NCI-H446 treated with DMSO at 0.1 percent for 48 hours (cell line): ENCODE measurements around the gene MGMT.

Experiments used
- DNase-seq: peaks from one replicate; lab custom pipeline; 2025; lab: John Stamatoyannopoulos, UW

Gene MGMT

DNA sequence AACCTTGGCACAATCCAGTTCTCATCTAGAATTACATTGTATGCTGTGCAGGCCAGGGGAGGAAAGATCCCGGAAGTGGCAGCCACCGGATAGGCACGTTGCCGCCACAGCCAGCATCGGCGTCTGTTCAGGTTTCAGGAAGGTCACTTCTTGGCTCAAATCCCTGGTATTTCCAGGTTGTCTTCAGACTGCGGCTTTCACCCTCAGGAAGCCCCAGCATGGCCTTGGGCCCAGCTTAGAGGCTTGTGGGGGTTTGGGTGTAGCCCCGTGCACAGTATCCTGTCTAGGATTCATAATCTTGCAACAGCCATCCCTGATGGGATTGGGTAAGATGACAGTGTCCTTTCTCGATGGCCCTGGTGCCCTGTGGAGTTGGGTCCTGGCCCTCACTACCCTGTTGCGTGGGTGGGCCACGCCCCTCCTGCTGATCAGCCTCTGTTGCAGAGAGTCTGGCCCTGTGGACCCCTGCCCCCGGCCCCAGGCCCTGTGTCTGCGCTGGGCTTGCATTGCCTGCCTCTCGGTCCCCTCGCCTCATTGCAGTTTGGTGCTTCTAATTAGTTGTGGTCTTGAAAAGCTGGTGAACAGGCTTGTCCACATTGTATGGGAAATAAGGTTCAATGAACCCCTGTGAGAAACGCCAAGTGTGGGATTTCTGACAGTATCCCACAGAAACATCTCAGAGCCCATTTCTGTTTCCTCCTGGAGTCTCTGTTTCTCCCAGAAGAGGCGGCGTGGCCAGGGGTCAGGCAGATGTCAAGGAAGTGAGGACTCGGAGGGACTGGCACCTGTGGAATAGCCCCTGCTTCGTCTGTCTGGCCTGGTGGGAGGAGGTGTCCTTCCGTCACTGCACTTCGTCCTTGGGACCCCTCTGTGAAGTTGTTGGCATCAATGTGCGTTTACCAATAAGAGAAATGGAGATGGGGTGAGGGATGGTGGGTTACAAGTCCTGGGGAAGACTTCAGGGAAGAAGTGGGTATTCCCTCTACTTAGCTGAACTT, 77.5 kb downstream of the MGMT start:
- DNase-seq = no peak

DNA sequence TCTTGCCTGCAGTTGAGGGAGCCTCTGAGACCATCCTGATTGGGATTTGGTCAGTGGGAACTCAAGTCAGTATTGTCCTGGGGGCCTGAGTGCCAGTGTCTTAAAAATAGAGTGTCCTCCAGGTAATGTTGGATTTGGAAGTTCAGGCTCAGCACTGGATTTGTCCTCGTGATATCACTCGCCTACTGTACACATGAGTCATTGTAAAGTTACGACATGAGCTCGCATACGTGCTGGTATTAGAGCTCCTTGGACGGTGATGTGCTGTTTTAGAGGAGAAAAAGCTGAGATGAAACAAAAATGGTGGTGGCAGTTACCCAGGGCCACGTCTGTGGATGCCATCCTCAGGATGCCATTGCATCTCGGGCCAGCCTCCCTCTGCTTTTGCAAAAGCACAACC, 78.2 kb downstream of the MGMT start:
- DNase-seq = no peak

DNA sequence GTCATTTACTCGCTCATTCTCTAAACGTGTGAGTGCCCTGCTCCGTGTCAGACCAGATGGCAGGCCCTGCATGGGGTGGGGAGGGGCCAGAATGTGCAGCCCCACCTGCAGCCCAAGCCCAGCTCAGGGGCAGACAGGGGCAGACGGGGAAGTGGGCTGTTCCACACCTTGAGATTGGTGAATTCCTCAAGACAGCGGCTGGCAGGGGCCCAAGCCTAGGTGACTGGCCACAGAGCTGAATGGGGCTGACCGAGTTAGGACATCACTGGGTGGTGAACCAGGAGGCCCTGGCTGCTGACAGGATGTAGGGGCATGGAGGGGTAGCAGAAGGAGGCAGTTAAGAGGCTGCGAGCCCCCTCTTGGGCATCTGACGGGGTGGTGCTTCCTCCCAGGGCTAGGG, 79.1 kb downstream of the MGMT start:
- no peak for DNase-seq

DNA sequence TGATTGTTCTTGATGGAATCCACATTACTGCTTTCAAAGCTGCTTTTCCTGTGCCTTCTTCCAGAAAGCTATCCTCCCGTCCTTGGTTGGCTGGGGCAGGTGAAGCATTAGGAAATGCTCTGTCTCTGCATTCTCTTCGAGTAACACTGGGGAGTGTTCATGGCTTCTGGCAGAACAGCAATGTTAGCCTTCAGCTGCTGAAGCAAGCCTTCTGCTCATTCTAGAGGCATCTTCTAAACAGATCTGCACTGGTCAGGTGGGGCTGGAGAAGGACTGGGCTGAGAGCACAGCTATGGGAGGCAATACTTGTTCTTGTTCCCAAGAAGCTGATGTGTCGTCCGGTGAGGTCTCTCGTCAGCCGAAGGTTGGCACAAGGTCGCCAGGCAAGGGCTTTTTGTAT, 80.6 kb downstream of the MGMT start:
- DNase-seq = no peak

DNA sequence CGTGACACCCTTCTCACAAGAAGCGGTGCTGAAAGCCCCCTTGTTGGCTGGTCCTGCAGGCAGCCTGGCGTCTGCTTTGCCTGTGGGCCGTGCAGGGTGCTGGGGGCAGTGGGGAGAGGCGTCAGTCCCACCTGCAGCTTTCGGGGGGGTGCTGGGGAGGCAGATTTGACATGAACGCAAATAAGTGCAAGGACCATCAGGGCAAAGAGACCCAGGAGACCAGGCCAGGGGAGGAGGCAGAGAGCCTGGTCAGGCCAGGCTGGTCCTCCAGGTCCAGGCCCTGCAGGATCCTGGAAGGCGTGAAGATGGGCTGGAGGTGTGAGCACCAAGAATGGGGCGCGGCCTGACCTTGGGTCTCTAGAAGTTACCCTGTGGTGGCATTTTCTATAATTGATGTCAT, 81.6 kb downstream of the MGMT start:
- DNase-seq = no peak

DNA sequence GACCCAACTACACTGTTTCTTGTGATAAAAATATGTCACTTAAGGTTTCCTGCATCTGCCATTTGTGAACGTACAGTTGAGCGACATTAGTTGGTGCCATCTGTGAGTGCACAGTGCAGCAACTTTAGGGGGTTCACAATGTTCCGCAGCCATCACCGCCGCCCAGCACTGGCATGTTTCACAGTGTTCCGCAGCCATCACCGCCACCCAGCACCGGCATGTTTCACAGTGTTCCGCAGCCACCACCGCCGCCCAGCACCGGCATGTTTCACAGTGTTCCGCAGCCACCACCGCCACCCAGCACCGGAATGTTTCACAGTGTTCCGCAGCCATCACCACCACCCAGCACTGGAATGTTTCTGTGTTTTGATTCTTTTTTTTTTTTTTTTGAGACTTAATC, 83.0 kb downstream of the MGMT start:
- no peak for DNase-seq

DNA sequence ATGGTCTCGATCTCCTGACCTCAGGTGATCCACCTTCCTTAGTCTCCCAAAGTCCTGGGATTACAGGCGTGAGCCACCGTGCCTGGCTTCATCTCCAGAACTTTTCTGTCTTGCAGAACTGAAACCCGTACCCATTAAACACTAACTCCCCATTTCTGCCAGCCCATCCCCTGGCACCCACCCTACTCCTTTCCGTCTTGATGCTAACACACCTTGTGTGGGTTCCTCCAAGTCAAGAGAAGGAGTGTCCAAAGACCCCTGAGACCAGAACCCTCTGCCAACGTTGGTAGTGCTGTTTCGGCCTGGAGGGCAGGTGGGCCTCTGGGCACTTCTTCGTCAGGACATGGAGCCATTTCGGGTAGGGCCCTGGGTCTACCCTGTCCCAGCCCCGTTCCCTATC, 83.6 kb downstream of the MGMT start:
- no peak for DNase-seq

DNA sequence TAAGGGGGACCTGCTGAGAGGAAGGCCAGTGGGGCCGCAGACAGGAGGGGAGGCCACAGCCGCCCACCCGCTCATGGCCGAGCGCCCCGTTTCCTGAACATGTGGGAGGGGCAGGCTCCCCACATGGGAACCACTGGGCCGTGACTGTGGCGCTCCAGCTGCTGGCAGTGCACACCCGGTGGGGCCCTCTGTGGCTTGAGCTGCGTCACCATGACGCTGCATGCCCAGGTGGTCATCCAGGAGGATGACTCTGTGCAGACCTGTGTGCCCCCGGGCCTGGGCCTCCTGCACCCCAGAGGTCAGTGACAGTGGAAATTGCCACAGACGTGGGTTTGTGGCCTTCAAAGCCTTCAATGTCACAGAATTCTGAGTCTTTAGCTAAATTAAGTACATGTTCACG, 85.1 kb downstream of the MGMT start:
- DNase-seq = no peak

DNA sequence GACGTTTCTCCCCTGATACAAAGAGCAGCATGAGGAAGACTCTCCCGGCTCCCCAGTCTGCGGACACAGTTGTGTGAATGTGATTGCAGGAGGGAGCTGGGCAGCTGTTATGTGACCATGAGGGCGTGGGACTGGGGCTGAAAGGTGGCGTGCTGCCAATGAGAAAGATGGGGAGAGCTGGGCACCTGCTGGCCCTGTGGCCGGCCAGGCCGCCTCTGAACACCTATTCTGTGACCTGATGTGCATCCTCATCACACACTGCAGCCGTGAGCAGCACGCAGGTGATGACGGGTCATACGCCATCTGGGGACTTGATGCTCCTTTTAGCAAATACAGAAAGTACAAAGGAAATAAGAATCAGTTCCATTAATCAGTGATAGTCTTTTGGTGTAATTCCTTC, 86.9 kb downstream of the MGMT start:
- DNase-seq = no peak

DNA sequence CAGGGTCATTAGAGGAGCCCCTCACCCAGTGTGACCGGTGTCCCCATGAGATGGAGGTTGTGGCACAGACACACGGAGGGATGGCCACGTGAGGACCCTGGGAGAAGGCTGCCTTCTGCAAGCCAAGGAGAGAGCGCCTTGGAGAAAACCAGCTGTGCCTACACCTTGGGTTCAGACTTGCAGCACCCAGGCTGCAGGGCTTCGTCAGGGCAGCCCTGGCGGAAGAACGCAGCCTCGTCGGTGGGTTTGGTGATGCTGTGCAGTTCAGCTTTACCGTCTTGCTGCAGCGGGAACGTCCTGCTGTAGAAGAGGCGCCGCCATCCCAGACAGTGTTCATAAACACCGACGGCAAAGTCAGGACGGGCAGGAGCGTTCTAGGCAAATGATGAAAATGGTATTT, 89.3 kb downstream of the MGMT start:
- DNase-seq = no peak

DNA sequence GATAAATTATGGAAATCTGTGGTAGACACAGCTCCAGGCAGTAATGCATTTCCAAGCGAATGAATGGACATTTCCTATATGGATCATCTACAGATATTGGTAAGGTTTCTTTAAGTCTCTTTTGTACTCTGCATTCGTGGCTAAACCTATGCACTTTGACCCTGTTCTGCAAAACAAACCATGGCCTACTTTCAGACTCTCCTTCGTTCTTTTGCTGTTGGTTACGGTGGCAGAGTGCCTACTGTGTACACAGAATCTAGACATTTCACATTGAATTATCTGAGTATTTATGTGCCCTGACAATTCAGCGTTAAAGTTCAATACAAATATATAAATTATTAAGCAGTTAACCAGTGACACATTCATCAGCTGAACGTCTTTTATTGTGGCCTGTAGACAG, 93.3 kb downstream of the MGMT start:
- no peak for DNase-seq

DNA sequence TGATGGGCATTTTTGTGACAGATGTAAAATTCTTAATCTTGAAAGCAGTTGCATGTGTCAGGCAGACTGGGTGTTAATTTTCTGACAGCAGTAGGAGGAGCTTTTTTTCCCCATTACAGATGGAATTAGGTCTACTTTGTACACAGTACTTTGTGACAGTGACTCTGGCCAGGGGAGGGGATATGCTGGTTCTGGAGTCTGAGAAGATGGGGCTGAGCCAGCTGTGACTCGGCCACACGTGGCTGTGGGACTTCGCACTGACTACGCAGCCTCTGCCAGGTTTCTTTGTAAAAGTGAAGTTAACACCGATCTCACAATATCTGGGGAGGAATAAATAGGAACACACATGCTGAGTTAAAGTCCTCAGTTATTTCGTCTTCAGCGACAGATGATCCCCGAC, 95.4 kb downstream of the MGMT start:
- no peak for DNase-seq

DNA sequence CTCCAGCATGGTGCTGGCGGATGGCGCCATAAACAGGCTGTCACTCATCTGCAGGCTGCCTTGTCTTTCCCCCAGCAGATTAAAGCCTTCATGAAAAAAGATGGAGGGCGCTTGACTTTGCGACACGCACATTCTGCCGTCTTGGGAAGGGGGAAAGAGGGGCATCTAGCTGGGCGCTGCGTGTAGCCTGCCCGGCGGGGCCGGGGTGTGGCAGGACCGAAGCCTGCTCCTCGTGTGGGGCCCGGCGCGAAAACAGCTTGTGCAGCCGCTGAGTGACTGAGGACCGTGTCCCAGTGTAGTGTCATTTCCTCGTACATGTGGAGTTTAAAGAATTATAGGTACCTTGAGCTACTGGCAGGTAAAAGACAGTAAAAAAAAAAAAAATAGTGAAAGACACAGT, 97.9 kb downstream of the MGMT start:
- no peak for DNase-seq

DNA sequence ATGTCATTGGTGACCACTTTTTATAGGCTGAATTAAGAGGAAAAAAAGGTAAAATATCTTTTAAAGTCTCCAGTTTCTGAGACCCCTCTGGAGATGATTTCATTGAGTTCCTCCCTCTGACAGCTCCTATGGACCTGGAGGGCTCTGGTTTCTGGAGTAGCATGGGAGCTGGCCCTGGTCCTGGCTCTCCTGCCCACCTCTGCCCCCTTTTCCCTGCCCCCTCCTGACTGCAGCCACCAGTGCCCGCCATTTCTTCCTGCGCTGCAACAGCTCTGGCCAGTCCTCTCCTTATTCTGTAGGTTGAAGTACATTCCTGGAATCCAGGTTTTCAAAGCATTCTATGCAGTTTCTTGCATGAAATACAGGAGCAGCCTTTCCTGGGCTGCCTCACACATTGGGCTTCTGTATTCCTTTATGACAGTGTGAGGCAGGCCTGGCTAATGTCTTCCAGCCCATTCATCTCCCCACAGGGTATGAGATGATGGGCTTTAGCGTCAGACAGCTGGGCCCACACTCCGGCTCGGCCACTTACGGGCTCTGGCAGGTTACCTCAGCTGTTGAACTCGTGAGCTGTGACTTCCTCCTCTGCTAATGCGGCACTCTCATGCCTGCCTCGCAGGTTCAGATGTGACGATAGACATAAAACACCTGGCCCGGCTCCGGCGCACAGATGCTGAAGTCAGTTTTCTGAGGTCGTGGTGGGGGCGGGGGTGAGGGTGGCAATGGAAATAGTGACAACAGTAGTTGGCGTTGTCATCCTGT, 101.7 kb downstream of the MGMT start:
- DNase-seq = no peak

DNA sequence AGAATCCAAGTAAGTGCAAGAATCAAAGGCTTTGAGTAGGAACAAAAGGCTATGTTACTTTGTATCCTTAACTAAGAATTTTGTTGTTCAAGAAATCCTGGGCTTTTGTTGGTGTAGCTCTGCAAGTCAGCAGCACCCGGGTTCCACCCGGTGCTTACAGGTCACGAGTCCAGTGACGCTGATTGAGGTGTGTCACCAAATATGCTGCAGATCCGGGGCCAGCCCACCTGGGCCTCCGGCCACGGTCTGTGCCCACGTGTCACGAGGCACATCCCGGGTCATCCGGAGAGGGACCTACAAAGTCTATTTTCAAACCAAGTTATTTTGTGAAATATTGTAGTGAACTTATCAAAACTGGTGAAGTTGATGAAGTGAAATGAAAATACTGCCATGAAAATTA, 103.1 kb downstream of the MGMT start:
- DNase-seq = no peak

DNA sequence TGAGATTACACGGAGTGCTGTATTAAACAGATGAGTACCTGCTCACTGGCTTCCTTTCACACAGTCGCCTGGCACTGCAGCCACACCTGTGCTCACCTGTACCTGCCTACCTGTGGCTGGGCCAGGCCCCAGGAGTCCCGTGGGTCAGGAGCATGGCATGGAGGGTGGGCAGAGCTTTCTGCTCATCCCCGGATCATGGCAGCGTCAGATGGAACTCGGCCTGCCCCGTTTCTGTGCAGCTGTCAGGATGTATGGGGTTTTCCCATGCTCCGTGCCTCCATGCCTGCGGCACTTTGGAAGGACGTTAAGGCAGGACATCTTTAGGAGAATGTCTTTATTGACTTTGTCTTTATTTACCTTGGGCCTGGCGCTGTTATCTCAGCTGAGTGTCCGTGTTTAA, 112.2 kb downstream of the MGMT start:
- no peak for DNase-seq

DNA sequence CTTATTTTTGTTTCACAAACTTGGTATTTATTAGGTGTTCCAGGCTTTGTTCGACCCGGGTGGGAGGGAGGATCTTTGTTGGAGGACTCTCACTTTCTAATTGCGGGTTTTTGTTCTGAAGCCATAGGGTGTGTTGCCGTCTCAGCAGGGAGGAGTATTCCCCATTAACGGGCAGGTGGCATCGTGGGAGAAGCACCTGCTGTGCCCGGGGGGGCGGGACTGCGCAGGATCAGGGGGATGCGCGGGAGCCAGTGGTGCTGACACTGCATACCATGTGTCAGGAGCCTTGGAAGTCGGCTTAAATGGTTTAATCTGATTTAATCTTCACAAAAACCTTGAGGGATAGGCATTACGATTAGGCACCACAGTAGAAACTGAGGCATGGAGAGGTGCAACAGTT, 113.0 kb downstream of the MGMT start:
- DNase-seq = no peak

DNA sequence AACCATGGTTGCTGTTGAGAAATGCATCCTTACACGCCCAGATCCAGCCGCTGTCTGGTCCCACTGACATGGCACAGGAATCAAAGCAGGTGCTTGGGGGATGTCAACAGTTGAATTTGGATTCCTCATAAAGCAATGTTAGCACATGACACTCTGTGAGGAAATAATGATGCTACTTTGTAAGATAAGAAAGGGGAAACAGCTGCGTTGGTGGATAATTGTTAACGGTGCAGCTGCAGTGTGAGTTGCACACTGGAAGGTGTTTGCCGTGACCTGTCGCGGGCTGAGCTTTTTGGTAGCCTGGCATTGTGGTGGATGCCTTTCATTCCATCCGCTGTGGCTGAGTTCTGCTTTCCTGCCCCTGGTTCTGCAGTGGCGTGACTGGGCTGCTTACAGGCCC, 113.9 kb downstream of the MGMT start:
- DNase-seq = no peak

DNA sequence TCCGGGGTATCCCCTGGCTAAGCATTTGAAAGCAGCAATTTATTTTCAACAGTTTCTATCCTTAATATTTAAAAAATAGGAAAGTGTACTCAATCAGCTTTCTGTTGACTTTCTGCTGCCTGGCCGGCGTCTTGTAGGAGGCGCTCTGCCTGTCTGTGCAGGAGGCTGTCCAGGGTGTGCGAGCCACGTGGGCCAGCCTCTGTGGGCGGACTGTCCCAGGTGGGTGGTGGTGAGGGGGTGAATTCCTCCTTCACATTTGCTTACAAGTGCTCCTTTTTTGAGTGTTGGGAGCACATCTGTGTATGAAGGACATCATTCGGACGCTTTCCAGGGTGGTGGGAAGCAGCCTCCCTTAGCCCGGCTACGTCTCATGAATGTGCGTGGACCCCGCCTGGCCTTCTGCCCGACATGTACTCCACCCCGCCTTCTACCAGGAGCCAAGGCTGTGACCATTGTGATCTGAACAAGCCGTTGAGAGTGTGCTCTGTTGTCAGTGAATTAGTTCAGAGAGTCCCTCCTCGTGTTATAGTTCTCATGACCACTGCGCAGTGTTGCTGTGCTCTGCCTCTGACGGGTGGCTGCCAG, 114.9 kb downstream of the MGMT start:
- DNase-seq = no peak

DNA sequence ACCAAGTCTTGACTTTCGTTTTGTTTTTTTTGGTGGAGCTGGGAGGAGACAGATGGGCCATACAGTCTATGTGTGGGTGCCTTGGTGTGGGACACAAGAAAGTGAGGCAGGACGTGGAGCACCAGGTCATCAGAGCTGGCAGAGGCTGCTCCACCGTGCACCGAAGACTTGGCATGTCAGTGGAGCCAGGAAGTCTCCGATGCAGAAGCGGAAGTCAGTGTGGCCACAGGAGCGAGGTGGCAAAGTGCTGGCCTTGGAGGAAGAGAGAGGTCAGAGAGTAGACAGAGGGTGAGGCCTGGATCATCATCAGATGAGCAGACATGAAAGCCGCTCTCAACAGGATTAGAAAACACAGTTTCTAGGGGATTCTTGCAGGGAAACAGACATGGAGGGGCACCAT, 116.8 kb downstream of the MGMT start:
- DNase-seq = no peak

DNA sequence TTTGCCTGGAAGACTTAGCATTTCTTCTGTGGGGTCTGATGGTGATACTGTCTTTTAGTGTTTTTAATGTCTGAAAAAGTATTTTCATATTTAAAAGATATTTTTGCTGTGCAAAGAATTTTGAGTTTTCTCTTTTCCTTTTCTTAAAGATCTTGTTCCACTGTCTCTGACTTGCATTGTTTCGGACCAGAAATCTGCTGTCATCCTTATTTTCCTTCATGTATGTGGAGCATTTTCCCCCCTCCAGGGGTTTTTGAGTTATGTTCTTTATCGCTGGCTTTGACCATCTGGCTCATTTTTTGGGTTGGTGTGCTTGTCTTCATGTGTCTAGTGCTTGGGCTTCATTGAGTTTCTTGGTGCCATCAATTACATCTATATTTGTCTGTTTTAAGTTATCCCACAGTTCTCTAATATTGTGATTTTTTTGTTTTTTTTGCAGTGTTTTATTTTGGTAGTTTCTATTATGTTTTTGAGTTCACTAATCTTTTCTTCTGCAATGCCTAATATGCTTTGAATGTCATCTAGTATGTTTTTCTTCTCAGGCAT, 119.9 kb downstream of the MGMT start:
- no peak for DNase-seq

DNA sequence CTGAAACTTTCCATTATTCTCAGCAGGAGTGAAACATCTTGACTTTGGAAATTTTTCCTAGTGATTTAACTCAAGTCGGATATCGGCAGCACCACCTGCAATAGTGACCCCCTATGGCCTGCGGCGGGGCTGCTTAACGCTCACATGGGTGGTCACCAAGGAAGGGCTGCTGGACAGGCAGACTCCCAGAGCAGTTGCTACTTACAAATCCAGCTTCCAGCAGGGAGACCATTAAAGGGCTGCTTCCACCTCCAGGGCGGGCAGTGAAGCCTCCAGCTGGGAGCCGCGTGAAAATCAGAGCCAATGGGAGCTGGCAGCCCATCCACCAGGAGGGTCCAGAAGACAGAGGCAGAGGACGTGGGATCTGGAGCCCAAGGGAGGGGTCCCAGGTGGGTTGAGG, 122.5 kb downstream of the MGMT start:
- no peak for DNase-seq

DNA sequence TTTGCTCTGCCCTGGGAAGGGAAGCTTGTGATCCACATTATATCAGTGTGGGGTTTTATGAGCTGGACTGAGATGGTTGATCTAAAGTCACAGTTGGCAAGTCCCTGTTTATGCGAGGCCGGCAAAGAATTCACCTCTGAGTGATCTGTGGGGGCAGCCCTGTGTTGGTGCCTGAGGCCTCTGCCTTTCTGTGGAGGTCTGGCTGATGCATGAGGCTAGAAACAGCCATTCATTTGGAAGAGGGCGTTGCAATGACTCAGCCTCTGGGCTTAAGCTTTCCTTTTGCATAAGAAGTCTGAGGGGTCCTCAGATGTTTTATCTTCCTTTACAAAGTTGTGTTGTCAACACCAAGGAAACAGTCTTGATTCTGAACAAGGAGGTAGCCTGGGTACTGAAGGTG, 126.9 kb downstream of the MGMT start:
- no peak for DNase-seq
